ENCODE data around the gene TYROBP. TPM values are rescaled to one million over a fixed set of nuclear protein-coding genes. Genes with fewer than 3 reads are reported as not detected.

The TYROBP gene
- total and polyA plus RNA-seq, 2 of the 8 experiments (the other 6 are each of a cell fraction or from before 2014, with no cell fraction given) = 0.18 TPM; not detected in 1

GRCh38 chr19:35869327-35870123, 38.6 kb downstream of the TYROBP start:
- peak overlapping the region; percentile 27 for H4K5ac ChIP-seq (ENCODE audit: insufficient read length, low read depth, low read length)
- no peak overlapping the region for H4K8ac ChIP-seq (ENCODE audit: extremely low read depth, insufficient read depth, low read length)
- no peak overlapping the region for H2BK12ac ChIP-seq (ENCODE audit: low read depth, low read length)
- H2BK120ac ChIP-seq (replicated peaks; ENCODE audit: low read depth, low read length) = no peak overlapping the region
- H3K9me3 ChIP-seq (ENCODE audit: insufficient read depth in 2 of 2, low read depth in 1 of 2, low read length in 1 of 2) = no peaks in the 10 kb centered on the region
- no peak overlapping the region for H2BK5ac ChIP-seq (ENCODE audit: low read depth, low read length)
- peak overlapping the region; percentile 93 to 96 for H3K4me2 ChIP-seq (ENCODE audit: insufficient read depth in 1 of 2, low read depth in 2 of 2, low read length in 2 of 2)
- H3K14ac ChIP-seq (ENCODE audit: insufficient read length) = no peak overlapping the region
- peak; percentile 82 to 94 for DNase-seq (ENCODE audit: low read depth in 1 of 2, low spot score in 2 of 2)
- peaks cover 3 to 12% (median 9%) of the 10 kb centered on the region in 4 experiments for H3K27me3 ChIP-seq (replicated peaks in 1 of 4; ENCODE audit: control insufficient read depth in 3 of 4, extremely low read depth in 1 of 4, insufficient read depth in 3 of 4, low read length in 3 of 4)
- ChIA-PET POLR2A (ENCODE audit: partially characterized antibody) (interaction anchor here (0.7 to 2.7 kb wide), 17 partner anchors 9 to 359 kb away, joined by 3 to 20 read pairs (median 3); partner anchors contain the start of genes KIRREL2, LIN37, NFKBID and PSENEN), CTCF (ENCODE audit: partially characterized antibody) (interaction anchor here (0.6 to 3.2 kb wide), 10 partner anchors 9 to 743 kb away, joined by 3 to 15 read pairs (median 4); no protein-coding TSS in a partner anchor)
- H3K23me2 ChIP-seq (ENCODE audit: low read depth, low read length) = peaks cover 9% of the 10 kb centered on the region; the same call in 1 of the 2 replicates
- H3K56ac ChIP-seq (replicated peaks; ENCODE audit: insufficient read length, low read depth, low read length) = no peak overlapping the region
- FAIRE-seq = no peak
- no peak overlapping the region for H3K9ac ChIP-seq (replicated peaks in 1 of 4; ENCODE audit: extremely low read depth in 1 of 4, low read depth in 3 of 4, low read length in 3 of 4)
- H2AK5ac ChIP-seq (ENCODE audit: low read depth, low read length) = no peak overlapping the region
- H4K91ac ChIP-seq (replicated peaks; ENCODE audit: insufficient read length, low read length) = no peak overlapping the region
- H2AFZ ChIP-seq (ENCODE audit: low read length) = peak overlapping the region; percentile 77; the same call in 1 of the 2 replicates
- no peak overlapping the region for H3K18ac ChIP-seq (ENCODE audit: extremely low read depth, low read length)
- H3K4ac ChIP-seq (replicated peaks; ENCODE audit: insufficient read length, low read depth, low read length) = no peak overlapping the region
- 0% methylated on average over 36 of the region's 51 CpGs; no CpG with 5 or more reads in 1 of the 2 experiments for WGBS, 2 experiments (ENCODE audit: extremely low coverage in 1 of 2, insufficient coverage in 1 of 2, insufficient read length in 1 of 2, insufficient replicate concordance in 2 of 2, low coverage in 1 of 2, low lambda C conversion rate in 2 of 2, missing lambda C conversion rate in 1 of 2)
- no peaks in the 10 kb centered on the region for H3K79me1 ChIP-seq (ENCODE audit: low read depth, low read length)
- H3K4me3 ChIP-seq (ENCODE audit: extremely low read depth in 1 of 4, insufficient read depth in 2 of 4, low read depth in 3 of 4, low read length in 4 of 4) = peak overlapping the region; percentile 38 to 64 (median 52); a peak in 7 of 8 replicates
- H3K79me2 ChIP-seq (ENCODE audit: control insufficient read depth in 1 of 2, insufficient read depth in 2 of 2, low read length in 2 of 2) = no peaks in the 10 kb centered on the region
- H3K27ac ChIP-seq (ENCODE audit: low read depth, low read length) = no peak overlapping the region
- no peak overlapping the region for H3K23ac ChIP-seq (ENCODE audit: insufficient read length)
- peaks cover 0 to 2% of the 10 kb centered on the region in 2 experiments for H4K20me1 ChIP-seq (replicated peaks in 1 of 2; ENCODE audit: control insufficient read depth in 1 of 2, insufficient read depth in 2 of 2, low read length in 2 of 2)
- H3K4me1 ChIP-seq (replicated peaks in 1 of 4; ENCODE audit: control insufficient read depth in 3 of 4, insufficient read depth in 4 of 4, low read length in 3 of 4) = peaks cover 0 to 12% (median 8%) of the 10 kb centered on the region in 4 experiments; a peak in 5 of 7 replicates
- H2BK20ac ChIP-seq (ENCODE audit: low read length) = no peak overlapping the region
- no peaks in the 10 kb centered on the region for H3K36me3 ChIP-seq (ENCODE audit: control insufficient read depth in 2 of 4, insufficient read depth in 4 of 4, low read length in 3 of 4)
- H2BK15ac ChIP-seq (ENCODE audit: low read length) = no peak overlapping the region
- TF ChIP-seq SRF (IDR thresholded peaks at IDR 0.05; ENCODE audit: low read depth, low read length) (no peak), TBP (IDR thresholded peaks at IDR 0.05; ENCODE audit: low read depth, low read length) (no peak), SAP30 (IDR thresholded peaks at IDR 0.05; ENCODE audit: insufficient read depth, insufficient replicate concordance, low read length) (peak; percentile 6), CTBP2 (IDR thresholded peaks at IDR 0.05; ENCODE audit: borderline replicate concordance, insufficient read depth, insufficient read length, low read length) (no peak), YY1 (IDR thresholded peaks at IDR 0.05; ENCODE audit: low read depth, low read length) (0 out of 2 replicates have a peak, but pooled peaks have one; percentile 15), GTF2F1 (IDR thresholded peaks at IDR 0.05; ENCODE audit: borderline replicate concordance, low read depth, low read length) (no peak), CTCF (IDR thresholded peaks at IDR 0.05; ENCODE audit: control extremely low read depth in 1 of 3, insufficient read depth in 1 of 3, low read depth in 1 of 3, low read length in 3 of 3) (0 out of 4 replicates have a peak, but pooled peaks of 1 of the 3 experiments have one; percentile 4), JUND (IDR thresholded peaks at IDR 0.05; ENCODE audit: low read length) (no peak)

All from H1 (cell line).